DMS 273 treated with DMSO at 0.1 percent for 48 hours (cell line): ENCODE measurements around the gene NDUFS5.
A peak's percentile ranks its signal among the peaks of the same experiment; 100 is the strongest.
"Not testable (repeated sequence)": the region's sequence is repeated elsewhere in the genome, so short reads cannot be mapped to it uniquely, and the experiment has no call there.

Experiments used
- DNase-seq: peaks from one replicate; lab custom pipeline; 2025; lab: John Stamatoyannopoulos, UW

Gene NDUFS5

DNA sequence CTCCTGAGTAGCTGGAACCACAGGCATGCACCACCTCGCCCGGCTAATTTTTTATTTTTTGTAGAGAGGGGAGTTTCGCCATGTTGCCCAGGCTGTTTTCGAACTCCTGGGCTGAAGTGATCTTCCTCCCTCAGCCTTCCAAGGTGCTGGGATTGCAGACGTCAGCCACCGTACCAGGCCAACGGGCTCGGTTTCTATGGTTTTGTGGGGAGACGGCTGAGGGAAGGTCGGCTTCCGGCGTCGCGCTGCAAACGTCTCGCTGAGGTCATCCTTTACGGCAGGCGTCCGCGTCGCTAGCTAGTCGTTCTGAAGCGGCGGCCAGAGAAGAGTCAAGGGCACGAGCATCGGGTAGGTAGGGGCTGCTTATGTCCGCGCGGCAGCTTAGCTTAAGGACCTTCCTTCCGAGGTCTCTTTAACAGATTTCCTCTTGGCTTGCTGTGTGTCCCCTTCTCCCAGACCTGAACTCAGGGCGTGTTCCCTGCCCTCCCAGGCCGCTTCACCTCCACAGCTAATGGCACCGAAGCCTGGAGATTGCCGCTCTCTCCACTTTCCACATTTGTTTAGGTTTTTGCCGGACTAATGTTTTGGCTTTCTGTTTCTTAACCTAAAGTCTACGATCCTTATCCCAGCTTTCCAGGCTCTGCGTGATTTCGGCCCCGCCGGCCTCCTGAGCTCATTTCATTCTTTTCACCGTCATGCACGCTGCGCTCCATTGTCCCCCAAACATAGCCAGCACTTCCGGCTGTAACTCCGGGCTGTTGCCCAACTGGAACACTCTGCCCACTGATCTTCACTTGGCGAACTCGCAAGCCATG lies at the start of gene NDUFS5:
Gene NDUFS5 (plus strand): TSS at position 300 of the 815 bp plus-strand sequence. CDS start 2,375 bp downstream, outside the sequence.
- peak; percentile 100 for DNase-seq

DNA sequence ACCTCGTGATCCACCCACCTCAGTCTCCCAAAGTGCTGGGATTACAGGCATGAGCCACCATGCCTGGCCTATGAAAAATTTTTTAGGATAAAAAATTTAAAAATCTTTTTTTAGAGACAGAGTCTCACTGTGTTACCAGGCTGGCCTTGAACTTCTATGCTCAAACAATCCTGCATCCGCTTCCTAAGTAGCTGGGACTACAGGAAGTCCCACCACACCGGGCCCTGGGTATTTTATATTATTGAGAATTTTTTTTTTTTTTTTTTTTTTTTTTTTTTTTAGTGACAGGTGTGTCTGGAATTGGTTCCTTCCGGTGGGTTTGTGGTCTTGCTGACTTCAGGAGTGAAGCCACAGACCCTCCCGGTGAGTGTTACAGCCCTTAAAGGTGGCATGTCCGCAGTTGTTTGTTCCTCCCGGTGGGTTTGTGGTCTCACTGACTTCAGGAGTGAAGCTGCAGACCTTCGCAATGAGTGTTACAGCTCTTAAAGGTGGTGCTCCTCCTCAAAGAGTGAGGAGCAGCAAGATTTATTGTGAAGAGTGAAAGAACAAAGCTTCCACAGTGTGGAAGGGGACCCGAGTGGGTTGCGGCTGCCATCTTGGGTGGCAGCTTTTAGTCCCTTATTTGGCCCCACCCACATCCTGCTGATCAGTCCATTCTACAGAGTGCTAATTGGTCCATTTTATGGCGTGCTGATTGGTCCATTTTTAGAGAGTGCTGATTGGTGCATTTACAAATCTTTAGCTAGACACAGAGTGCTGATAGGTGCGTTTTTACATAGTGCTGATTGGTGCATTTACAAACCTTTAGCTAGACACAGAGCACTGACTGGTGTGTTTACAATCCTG lies 48.5 kb upstream of the NDUFS5 start:
- DNase-seq, result not testable (repeated sequence)

DNA sequence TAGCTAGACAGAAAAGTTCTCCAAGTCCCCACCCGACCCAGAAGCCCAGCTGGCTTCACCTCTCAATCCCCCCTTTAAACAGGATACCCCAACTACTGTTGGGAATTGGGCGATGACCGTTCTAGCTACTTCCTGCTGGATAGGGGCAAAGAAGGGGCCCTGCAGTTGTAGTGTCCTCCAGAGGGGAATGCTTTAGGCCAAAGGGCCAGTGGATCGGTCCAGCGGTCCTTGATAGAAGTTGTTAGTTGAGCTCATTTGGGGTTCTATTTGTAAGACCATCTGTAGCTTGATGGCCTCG lies 48.0 kb upstream of the NDUFS5 start:
- DNase-seq, result not testable (repeated sequence)

DNA sequence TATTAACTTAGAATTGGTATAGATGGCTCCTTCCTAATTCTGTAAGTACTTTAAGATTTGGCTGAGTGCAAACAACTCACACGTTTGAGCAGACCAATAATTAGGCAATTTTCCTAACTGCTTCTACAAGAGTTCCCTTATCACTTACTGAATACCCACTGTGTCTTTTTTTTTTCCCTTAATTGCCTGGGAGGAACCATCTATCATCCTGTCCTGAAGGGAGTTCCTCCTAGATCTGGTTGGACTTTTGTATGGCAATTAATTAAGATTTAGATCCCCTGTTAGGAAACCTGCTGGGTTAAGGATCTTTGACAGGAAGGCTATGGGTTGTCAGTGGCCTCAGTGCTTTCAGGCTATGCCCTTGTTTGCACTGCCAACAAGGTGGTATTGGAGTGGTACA lies 46.8 kb upstream of the NDUFS5 start:
- not testable (repeated sequence) for DNase-seq

DNA sequence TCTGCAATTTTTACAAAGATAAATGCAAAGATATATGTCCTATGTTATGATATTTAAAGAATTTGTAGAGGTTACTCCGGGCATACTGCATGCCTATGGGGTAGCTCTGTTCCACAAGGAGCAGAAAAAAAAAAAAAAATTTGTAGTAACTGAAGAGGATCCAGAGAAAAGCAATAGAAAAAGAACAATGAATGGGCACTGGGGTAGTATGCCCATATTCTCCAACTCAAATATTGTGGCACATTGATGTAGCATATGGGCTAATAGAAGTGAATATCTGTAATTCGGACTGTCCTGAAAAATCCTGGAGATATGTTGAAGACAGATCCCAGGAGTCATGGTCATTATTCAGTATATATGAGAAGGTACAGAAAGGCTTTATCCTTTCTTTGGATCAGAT lies 36.2 kb upstream of the NDUFS5 start:
- no peak for DNase-seq

DNA sequence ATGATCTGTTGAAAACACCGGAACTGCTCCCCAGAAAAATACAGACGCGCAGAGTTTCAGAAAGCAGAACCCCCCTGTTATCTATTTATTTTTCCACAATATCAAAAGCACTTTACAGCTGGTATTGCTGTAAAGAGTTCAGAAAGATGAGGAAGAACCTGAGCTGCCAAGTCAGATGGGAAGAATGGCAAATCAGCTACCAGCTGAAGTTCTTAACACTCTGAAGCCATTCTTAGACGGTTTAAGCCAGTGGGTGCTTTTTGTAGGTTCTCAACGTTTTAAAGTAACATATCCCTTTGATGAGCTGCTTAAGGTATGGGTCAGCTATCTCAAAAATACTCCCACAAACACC lies 35.8 kb upstream of the NDUFS5 start:
- peak; percentile 100 for DNase-seq

DNA sequence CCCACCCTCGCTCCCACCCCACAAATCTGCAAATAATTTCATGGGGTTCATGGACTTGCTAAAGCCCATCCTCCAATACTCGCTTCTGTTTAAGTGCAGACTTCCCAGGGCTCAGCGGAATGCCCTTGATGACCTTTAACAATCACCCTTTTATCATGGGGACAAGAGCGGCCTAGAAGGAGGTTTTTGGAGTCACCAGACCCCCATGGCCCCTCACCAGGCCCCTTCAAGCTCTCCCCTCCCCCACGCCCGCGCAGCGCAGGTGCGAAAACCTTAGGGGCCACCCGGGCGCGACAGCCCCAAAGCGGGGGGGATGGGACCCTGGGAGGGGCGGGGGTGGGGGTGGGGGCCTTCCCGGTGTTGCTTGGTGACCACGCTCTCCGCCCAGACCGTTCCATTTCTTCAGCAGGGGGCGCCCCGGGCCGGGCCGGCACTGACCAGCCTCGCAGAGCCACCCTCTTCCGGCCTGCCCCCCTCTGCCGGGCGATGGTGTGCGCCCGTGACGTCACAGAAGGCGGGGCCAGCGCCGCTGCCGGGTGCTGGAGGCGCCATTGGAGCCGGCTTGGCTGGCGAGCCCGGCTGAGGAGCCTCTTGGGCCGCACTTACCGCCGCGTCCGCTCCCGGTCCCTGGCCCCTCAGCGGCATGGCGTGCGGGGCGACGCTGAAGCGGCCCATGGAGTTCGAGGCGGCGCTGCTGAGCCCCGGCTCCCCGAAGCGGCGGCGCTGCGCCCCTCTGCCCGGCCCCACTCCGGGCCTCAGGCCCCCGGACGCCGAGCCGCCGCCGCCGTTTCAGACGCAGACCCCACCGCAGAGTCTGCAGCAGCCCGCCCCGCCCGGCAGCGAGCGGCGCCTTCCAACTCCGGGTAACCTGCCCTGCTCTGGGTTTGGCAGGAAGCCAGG lies 35.2 kb upstream of the NDUFS5 start, which contains the start of gene AKIRIN1:
Gene AKIRIN1 (plus strand): TSS at position 539 of the 900 bp plus-strand sequence. CDS start 105 bp downstream, at position 644.
- peak; percentile 100 for DNase-seq

DNA sequence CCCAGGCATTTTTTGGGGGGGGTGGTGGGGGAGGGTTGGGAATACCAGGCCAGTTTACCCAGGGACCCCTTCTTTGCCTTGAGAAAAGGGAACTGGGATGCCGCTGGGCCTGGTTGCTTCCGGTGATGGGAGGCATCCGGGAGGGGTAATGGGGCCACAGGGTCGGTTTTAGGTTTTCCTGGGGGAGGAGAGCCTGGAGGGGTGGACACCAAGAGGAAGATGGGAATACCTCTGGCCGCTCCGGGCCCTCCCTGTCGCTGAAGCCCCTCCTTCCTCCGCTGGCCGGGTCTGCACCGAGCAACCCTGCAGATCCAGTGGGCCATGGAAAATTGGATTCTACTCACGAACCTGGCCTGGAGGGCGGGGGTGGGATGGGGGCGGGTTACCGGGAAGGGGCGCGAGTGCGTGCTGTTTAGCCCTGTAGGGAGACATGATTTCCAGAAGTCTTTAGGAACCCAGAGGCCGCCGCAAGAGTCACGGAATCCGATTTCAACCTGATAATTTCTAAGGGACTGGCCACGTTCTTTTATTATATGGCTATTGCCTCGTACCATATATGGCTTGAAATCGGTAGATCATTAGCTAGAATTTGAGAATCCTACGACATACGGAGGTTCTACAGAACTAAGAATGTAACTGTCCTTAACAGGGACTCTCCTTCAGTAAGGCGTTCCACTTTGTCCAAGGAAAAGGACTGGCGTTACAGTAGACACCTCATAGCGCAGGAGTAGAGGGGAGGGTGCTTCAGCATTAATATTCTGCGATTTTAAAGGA lies 34.3 kb upstream of the NDUFS5 start:
- peak; percentile 98 for DNase-seq

DNA sequence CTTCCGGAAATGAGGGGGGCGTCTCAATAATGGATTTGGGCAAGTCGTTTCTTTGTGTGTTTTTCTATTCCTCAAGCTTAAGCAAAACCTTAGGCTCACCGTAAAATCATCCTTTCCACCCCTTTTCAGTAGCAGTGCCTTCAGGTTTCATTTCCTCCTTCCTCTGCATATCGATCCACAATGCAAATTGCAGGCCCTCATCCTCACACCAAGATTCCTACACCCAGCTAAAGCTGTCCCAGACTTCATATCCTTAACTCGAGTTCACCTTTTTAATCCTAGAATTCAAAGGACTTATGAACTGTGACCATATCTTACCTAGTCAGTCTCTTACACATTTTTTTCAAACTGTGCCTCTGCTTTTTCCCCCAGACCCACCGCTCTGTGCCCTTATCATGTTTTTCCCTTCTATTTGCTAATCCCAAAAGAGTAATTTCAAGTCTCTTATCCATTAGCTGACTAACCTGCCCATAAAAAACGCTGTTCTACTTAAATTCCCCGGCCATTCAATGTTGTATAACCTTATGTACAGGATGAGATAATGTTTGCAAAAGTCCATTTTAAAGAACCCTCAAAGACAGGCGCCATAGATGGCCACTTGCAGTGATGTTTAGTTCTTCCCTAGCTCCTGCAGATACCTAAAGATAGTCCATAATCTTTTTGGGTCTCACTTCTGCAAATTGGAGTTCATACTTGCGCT lies 33.6 kb upstream of the NDUFS5 start:
- no peak for DNase-seq

DNA sequence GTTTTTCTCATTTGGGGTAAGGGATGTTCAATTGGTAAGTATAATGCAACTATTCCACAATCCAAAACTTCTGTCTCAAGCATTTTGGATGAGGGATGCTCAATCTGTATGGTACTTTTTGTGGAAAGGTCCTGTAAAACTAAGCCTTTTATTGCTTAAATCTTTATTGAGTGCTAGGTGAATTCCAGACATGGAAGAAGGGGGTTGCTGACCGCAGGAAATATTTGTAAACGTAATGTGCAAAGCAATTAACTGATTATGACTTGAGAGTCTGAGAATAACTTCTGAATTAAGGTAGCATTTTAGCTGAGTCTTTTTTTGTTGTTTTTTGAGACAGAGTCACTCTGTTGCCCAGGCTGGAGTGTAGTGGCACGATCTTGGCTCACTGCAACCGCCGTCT lies 32.0 kb upstream of the NDUFS5 start:
- DNase-seq, result no peak

DNA sequence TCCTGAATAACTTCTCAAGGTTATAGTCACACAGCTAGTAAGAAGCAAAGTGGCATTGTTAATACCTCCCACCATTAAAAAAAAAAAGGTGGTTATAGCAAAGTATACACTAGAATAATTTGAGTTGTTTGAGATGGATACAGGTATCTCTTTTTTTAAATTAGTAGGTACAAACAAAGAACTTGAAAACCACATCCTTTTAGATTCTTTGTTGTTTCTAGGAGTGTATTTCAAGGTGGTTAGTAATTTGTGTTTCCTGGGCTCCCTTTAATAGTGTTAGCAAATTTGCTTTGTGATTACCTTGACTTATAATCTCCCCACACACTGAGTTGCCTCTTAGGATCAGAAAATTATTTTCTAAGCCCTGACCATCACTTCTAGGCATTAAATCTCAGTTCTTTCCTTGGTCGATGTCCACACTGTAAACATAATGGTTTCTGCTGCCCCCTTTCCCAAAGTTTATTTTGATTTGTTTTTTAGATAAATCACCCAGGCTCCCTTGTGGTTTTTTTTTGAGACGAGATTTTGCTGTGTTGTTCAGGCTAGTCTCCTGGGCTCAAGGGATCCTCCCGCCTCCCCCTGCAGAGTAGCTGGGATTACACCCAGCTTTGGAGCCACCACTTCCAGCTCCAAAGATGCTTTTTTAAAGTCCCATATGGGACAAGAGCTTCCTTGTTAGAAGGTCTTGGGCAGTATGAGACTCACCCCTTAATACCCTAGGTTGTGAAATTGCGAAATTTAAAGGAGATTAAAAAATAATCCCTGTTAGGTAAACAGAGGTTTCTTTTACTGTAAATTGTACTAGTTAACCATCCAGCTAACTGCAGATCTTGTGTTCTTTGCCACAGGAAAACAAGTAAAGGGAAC lies 28.9 kb upstream of the NDUFS5 start:
- DNase-seq, result no peak

DNA sequence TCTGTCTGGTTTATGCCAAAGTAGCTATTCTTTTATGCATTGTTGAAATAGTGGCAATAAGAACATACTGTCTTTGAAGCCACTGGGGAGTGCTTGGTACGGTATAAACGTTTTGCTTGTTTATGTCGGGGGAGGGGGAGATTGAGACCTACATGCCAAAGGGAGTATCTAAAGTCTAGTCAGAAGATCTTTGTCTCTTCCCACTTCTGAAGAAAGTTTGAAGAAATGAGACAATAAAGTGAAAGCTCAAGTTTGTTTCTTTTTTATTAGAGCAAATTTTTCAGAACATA lies 28.3 kb upstream of the NDUFS5 start:
- no peak for DNase-seq

DNA sequence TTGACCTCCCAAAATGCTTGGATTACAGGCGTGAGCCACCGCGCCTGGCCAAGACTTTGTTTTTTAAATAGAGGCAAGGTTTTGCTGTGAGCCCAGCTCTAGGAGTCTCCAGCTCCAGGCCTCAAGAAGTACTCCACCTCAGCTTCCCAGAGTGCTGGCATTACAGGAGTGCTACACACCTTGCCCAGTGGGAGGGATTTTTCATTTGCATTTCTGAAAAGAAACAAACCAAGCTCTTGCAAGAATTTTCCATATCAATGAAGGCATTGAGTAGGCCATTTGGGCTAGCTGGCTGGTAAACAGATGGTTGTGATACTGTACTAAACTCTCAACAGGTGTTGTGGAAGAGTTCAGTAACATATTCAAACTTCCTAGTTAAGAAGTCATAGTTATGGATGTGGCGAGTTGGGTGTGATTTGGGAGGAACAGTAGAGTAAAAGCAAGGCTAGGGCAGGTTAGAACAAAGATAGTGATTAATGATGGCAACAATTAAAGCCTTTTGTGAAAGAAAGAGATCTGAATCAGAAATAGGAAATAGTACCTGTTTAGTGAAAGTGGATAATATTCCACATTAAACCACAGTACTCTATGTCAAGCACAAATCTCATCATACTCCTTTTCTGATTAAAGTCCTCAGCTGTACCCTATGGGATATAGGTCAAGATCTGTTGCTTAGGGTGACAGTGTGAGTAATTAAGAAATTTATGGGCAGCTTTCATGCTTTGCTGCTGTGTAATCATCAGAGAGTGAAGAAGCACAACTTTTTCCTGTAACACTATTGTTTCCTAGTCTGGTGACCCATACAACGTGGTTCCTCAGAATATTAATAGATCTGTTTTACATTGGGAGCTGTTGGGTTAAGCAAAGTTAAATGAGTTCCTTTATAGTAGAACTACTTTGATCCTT lies 24.4 kb upstream of the NDUFS5 start:
- DNase-seq, result peak; percentile 86

DNA sequence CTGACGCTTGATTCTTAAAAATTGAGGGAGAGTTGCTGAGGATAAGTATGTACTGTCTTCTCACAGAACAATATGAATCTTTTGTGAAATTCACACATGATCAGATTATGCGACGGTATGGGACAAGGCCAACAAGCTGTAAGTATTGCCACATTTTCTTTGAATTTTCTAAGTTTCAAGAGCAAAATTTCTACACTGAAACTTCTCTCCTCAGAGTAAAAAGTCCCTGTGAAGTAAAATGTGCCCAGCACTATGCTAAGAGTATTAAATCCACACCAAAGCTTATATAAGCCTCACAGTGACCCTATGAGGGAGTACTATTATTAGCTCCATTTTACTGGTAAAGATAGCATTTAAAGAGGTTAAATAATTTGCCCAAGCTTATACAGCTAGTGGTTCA lies 22.9 kb upstream of the NDUFS5 start:
- no peak for DNase-seq

DNA sequence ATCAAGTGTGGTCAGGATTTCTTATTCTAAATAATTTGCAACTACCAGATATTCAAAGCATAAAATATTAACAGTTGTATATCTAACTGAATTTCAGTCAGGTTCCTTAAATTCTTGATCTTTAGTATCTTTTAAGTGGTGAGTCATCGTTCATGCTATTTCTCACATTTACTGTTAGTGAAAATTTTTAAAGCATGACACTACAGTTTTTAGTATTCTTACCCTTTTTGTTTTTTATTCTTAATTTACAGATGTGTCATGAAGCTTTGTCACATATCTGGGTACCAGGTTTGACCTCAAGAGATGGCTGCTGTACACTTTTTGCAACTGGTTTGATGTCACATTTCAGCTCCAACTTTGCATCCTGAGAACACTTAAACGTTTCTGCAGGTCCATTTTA lies 22.4 kb upstream of the NDUFS5 start:
- DNase-seq, result no peak

DNA sequence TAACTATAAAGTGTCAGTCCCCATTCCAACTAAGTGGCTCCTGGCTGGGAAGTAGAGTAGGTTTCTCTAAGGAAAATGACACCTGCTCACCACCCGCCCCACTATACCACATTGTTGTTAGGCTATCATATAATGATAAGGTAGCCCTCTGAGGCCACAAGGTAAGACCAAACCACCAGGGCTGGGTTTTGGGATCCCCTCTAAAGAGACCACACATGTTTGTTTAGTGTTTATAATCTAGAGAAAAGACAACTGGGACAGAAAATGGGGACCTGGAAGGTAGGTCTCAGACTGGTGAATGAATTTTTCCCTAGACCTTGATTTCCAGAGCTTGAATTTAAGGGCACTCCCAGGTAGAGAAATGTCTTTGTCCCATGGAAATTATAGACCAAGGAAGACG lies 19.9 kb upstream of the NDUFS5 start:
- DNase-seq, result no peak

DNA sequence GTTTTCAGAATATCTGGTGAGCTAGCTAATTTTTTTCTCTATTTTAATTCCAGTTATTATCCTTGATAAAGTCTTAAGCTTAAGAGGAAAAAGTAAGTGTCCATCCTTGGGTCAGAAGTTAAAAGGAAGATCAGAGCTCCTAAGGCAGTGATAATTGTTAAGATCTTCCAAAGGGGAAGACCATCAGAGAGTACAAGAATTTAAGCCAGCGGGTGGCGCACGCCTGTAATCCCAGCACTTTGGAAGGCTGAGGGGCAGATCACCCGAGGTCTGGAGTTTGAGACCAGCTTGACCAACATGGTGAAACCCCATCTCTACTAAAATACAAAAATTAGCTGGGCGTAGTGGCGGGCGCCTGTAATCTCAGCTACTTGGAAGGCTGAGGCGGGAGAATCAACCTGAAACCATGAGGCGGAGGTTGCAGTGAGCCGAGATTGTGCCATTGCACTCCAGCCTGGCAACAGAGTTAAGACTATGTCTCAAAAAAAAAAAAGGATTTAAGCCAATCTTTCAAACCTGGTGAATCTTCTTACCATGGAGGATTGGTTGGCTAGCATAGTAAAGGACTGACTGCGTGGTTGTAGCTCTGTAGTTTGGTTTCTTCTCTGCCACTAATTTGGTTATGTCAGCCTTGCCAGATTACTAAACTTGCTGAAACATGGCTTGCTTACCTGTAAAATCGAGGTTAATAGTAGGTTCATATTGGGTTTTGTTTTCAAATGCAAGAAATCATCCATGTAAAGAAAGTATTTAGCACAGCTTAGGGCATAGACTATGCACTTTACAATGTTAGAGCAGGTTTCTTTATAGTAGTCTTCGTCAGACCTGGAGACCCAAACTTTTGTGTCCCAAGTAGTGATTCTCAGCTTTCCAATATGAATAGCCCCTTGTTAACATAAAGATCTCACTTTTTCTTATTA lies 19.2 kb upstream of the NDUFS5 start:
- DNase-seq, result no peak

DNA sequence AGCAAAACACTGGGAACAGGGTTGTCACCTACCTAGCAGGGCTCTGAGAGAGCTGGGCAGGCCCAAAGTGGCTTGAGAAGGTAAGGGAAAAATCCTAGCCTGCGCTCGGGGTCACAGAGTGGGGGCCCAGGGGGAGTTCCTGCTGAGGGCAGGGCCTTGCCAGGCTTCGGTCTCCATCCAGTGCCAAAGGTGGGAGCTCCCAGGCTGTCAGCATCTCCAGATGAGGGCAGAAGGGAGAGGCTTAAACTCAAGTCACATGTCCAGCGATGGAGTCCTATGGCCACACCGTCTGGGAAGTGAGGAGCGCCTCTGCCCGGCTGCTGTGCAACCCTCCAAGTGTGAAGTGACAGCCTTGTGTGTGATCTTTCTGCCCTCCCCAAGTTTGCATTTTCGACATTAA lies 11.2 kb upstream of the NDUFS5 start:
- DNase-seq, result not testable (repeated sequence)
